ENCODE results near the gene ABCA7.
A peak's percentile ranks its signal among the peaks of the same experiment; 100 is the strongest.

ABCA7 gene

DNA sequence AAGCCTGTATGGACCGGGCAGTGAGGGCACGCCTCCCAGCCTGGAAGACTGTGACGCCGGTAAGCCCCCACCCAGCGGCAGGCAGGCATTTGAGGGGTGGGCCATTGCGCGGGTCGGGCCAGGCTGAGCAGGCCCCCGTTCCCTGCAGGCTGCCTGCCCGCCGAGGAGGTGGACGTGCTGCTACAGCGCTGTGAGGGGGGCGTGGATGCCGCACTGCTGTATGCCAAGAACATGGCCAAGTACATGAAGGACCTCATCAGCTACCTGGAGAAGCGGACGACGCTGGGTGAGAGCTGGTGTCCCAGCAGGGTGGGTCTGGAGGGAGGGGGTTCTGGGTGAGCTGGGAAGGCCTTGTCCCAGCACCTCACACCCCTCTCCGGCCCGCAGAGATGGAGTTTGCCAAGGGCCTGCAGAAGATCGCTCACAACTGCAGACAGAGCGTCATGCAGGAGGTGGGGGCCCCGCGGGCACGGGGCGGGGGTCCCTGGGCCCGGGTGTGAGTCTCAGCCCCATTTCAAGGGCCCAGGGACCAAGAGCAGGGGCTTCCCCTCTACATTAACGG lies 34.1 kb downstream of the ABCA7 start:
- no peak for DNase-seq

DNA sequence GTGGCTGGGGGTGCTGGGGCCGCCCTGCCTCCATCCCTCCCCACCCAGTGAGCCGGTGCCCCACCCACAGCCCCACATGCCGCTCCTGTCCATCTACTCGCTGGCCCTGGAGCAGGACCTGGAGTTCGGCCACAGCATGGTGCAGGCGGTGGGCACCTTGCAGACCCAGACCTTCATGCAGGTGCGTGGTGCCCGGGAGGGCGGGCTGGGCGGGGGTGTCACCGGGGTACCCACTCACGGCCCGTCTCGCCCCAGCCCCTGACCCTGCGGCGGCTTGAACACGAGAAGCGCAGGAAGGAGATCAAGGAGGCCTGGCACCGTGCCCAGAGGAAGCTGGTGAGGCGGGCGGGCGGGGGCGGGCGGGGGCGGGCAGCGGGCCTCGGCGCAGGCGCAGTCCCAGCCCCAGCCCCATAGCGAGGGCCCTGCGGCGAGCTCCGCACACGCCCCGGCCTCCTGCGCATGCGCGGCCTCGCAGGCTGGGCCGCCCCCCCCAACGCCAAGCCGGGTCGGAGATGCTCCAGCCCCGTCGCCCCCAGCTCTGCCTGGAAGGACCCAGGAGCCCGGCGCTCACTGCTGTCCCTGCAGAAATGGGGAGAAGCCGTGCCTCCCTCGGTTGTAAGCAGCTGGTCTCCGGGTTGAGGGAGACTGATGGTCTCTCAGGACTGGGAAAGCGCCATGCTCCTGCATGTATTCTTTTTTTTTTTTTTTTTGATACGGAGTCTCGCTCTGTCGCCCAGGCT lies 34.8 kb downstream of the ABCA7 start:
- no peak for DNase-seq

DNA sequence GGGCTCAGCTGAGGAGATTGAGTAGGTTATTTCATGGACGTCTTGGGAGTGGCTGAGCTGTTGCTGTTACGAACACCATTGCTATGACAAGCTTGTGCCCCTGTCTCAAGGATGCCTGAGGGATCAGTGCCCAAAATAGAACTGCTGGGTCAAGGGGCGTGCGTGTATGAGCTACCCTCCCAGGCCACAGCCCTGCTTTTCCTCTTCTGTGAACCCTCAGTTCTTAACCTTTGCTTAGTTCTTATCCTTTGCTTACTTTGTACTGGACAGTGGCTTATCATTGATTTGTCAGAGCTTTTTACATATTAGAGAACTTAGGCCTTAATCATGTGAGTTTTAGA lies 36.1 kb downstream of the ABCA7 start:
- no peak for DNase-seq

GRCh38 chr19:1076951-1077350 lies 37.0 kb downstream of the ABCA7 start:
- peak; percentile 67 for DNase-seq

- DNase-seq = no peak
These were observed 39.7 kb downstream of the ABCA7 start for GRCh38 chr19:1079566-1080111.

GRCh38 chr19:1080360-1081161 lies 40.7 kb downstream of the ABCA7 start:
- no peak for DNase-seq

- DNase-seq = no peak
These were observed 41.6 kb downstream of the ABCA7 start for GRCh38 chr19:1081301-1082164.

- peak; percentile 64 for DNase-seq
These were observed 42.4 kb downstream of the ABCA7 start for GRCh38 chr19:1082165-1082927.

GRCh38 chr19:1082928-1083816 lies 43.3 kb downstream of the ABCA7 start:
- no peak for DNase-seq

GRCh38 chr19:1084024-1084868 lies 44.3 kb downstream of the ABCA7 start:
- DNase-seq = no peak

DNA sequence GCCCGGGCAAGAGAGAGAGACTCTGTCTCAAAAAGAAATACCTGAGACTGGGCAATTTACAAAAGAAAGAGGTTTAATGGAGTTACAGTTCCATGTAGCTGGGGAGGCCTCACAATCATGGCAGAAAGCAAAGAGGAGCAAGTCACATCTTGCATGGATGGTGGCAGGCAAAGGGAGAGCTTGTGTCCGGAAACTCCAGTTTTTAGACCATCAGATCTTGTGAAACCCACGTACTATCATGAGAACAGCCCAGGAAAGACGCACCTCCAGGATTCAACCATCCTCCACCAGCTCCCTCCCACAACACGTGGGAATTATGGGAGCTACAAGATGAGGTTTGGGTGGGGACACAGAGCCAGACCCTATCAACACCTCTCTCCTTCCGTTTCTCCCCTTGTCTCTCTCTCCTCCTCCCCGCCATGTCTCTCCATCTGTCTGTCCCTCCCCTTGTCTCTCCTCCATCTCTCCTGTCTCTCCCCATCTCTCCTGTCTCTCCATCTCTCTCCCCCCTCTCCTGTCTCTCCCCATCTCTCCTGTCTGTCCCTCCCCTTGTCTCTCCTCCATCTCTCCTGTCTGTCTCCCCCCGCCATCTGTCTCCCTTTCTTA lies 45.2 kb downstream of the ABCA7 start:
- DNase-seq = no peak

DNA sequence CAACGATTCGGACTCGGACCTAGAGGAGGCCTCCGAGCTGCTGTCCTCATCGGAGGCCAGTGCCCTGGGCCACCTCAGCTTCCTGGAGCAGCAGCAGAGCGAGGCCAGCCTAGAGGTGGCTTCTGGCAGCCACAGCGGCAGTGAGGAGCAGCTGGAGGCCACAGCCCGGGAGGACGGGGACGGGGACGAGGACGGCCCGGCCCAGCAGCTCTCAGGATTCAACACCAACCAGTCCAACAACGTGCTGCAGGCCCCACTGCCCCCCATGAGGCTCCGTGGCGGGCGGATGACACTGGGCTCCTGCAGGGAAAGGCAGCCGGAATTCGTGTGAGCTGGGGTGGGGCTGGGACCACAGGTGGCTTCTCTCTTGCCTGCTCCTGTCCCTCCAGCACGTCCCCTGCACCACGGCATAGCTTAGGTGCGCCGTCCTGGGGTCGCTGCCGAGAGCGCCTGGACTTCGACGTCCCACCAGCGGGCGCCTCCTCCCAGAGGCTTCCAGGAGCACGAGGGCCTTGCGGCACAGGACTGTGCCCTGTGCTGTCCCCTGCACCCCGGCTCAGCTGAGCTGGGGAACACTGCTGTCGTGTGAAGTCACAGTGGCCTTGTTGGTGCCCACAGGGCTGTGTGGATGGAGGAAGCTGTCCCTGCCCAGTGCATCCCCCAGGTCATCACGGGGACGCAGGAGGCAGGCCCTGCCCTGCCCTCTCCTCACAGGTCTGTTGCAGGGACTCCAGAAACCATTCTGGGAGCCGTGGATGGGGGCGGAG lies 46.0 kb downstream of the ABCA7 start:
- no peak for DNase-seq

DNA sequence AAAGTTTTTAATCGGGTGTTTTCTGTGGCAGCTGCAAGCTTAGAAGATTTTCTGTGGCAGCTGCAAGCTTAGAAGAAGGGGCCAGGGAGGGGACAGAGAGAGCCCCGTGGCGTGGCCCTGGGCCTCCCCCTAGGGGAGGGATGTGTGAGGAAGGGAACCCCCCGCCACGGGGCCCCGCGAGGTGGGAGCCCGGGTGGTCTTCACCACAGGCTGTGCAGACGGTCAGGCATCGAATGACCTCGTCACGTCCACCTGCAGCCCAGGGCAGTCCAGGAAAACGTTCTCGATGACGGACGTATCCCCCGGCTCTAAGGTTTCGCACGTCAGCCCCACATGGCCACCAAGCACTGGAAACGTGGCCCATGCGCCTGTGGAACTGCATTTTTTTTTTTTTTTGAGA lies 46.7 kb downstream of the ABCA7 start:
- no peak for DNase-seq

DNA sequence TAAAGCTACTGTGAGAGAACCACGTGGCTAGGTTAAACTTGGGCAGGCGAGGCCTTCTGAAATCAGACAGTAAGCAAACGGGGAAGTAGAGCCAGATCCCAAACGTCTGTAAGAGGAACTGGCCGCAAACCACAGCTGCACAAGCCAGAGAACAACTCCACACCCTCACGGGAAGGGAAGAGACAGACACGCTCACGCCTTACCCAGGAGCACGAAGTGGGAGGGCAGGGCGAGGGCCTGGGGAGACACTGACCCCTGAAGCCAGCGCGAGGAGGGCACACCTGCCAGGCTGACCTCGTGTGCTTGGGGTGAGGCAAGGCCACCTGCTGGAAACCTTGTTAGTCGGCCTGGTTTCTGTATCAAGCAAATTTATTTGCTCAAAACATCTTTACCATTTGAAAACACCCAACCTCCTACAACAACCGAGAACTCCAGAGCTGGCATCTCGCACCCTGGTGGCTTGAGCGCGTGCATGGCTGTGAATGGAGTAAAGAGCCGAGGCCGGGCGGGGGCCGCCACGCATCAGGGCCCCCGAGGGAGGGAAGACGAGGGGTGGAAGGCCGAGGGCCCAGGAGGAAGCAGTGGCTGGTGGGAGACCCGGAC lies 48.0 kb downstream of the ABCA7 start:
- peak; percentile 72 for DNase-seq

- no peak for DNase-seq
These were observed 48.6 kb downstream of the ABCA7 start for GRCh38 chr19:1088416-1089010.

GRCh38 chr19:1089126-1089771 lies 49.3 kb downstream of the ABCA7 start:
- no peak for DNase-seq

DNA sequence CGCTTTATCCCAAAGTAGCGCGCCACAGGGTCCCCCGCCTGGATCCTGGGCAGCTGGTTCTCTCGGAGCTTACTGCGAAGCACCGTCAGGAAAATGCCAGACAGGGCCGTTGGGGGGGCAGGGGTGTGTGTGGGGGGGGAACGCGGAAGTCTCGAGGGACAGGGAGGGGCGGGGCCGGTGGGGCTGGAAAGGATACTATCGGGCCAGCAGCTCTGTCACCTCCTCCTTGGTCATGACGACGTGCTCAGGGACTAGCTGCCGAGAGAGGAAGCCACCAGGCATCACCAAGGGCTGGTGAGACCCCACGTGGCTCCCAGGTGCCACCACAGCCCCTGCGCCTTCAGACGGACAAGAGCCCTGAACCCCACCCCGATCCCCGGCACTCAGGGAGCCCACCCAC lies 50.0 kb downstream of the ABCA7 start:
- no peak for DNase-seq
